IPS DF 19.7 (cell line): Measurements from ENCODE around the gene HEMGN.

Experiments used
- DNase-seq: peaks from one replicate; pipeline ENCODE4 v3.0.0-alpha.2; 2013; ENCODE audit warnings: low read depth, low spot score

HEMGN gene

GRCh38 chr9:97928986-97929604, 8.9 kb downstream of the HEMGN start:
- no peak for DNase-seq

GRCh38 chr9:97925497-97926334, 12.3 kb downstream of the HEMGN start:
- no peak for DNase-seq

- no peak for DNase-seq
These were observed 13.6 kb downstream of the HEMGN start for GRCh38 chr9:97924386-97924785.

DNA sequence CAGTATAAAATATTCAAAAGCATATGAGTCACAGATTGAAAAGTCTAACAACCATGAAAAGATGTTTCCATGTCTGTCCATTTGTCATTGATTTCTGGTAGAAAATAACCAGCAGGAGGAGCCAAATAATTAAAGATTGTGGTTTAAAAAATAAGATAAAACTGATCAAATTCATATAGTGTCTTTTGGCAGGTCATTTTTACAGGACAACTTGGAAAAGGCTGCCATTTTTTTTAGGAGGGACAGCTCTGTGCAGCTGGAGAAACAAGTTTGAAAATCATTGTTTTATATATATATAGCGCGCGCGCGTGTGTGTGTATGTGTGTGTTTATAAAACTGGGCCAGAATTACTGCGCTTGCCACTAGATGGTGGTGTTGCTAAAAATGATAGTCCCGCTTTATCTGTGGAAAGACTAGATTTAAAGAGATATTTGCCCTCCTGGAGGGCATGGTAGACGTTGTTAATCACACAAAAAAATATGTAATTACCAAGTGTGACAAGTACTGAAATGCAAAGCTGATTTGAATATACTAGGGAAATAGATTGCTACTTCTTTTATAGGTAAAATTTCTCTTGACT, 14.4 kb downstream of the HEMGN start:
- no peak for DNase-seq

GRCh38 chr9:97921959-97922724, 15.8 kb downstream of the HEMGN start, which contains the start of gene TRMO:
TRMO (minus strand) TSS chr9:97922500; CDS start chr9:97922493, 7 bp downstream.
- peak; percentile 82 for DNase-seq

- DNase-seq, result no peak
These were observed 18.7 kb downstream of the HEMGN start for GRCh38 chr9:97919217-97919813.

GRCh38 chr9:97918611-97919010, 19.4 kb downstream of the HEMGN start:
- DNase-seq, result no peak

GRCh38 chr9:97911970-97912369, 26.0 kb downstream of the HEMGN start:
- no peak for DNase-seq

- no peak for DNase-seq
These were observed 26.4 kb downstream of the HEMGN start for GRCh38 chr9:97911528-97911927.

DNA sequence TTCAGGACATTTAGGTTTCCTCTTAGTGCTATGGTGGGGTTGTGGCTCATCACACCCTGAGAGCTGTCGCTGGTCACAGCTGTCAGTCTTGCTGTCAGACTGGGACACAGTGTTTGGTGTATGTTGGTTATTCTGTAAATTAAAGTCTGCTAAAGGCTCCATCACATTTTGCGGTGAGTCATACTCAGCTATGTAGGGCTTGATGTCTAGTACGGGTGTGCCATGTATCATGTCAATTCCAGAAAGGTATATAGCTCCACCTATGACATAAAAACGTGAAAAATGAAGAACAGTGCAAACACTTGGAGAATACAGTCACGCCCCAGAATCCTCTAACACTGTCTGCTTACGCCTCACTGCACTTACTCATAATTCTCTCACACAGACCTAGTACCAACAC, 27.6 kb downstream of the HEMGN start:
- no peak for DNase-seq

- DNase-seq, result no peak
These were observed 29.3 kb downstream of the HEMGN start for GRCh38 chr9:97908705-97909104.

DNA sequence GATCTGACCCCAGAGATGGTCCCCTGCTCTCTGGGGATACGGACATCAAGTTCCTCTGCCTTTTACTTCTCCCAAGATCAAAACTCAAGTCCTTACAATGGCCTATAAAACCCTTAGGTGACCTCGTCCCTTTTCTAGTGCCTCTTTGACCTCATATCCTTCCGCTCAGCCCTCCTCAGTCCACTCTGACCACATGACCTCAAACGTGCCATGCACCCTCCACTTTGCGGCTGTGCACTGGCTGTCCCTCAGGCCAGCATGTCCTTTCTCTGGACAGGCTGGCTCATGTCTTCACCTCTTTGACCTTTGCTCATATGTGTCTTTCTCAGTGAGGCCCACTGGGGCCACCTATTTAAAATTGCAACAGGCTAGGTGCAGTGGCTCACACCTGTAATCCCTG, 30.3 kb downstream of the HEMGN start:
- no peak for DNase-seq

- DNase-seq, result no peak
These were observed 30.9 kb downstream of the HEMGN start for GRCh38 chr9:97907046-97907445.

DNA sequence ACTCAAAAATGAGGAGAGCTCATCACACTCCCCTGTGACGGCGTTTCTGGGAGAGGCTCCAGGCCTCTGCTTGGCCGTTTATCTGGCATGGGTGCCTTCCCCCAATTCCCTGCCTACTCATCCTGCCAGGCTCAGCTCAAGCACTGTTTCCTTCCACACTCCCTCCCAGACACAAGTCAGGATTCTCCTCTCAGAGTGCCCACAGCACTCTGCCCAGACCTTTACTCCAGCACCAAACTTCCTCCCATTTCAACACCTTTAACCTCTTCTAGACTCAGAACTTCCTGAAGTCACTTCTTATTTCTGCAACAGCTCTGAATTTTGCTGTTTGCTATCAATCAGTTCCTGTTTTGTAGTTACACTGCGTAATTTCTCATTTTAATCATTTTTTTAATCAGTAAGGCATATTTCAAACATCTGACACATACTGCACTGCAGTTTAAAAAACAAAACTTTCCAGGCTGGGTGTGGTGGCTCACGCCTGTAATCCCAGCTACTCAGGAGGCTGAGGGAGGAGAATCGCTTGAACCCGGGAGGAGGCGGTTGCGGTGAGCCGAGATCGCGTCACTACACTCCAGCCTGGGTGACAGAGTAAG, 31.6 kb downstream of the HEMGN start:
- DNase-seq, result no peak

DNA sequence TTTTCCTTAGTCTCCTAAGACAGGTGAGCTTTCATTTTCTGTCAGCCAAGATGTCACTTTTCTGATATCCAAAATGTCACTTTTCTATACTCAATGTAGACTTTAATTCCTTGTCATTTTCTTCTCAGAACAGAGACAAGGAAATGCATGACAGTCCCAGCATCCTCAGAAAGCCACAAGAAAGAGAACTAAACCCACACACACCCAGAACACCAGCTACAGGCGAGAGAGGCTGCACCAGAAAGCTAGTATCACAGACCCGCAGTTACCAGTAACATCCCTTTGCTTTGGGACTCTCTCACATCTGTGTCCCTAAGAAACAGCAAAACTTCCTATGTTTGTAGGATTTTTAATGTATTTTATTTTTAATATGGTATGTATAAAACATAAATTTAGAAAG, 32.7 kb downstream of the HEMGN start:
- DNase-seq, result no peak

GRCh38 chr9:97904725-97905124, 33.2 kb downstream of the HEMGN start:
- DNase-seq, result no peak

GRCh38 chr9:97903177-97903576, 34.8 kb downstream of the HEMGN start:
- DNase-seq, result no peak

DNA sequence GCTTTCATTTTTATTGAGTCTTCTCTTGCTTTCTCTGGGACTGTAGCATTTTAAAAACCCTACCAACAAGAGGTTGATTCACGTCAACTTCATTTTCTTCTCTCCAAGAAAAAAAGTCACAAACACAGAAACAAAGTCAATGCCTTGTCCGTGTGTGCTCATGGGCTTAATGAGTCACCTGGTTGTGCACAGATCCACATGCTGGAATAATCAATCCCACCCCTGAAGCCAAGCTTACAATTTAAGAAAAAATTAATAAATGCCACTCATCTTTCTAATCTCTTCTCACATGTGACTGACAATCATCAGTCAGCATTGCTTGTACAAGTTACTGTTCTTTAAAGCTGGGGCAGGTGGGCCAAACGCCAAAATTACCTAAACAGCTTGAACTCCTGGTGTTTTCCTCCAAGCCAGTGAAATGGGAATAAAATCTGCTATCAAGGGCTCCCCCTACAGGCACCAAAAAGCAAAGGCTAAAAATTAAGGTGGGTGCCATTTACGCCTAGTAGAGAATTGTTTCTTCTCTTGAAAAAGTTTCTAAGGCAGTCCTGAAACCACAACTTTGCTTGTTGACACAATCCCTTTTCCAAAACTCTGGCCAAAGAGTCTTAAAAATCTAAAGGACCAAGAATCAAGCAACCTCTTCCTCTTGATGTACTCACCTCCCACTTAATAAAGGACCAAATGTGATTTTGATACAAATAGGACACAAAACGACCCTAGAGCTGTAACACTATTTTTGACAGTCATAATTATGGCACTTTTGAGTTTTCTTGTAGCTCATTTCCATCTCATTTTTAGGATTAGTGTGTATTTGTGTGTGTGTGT, 37.0 kb downstream of the HEMGN start:
- DNase-seq, result no peak

DNA sequence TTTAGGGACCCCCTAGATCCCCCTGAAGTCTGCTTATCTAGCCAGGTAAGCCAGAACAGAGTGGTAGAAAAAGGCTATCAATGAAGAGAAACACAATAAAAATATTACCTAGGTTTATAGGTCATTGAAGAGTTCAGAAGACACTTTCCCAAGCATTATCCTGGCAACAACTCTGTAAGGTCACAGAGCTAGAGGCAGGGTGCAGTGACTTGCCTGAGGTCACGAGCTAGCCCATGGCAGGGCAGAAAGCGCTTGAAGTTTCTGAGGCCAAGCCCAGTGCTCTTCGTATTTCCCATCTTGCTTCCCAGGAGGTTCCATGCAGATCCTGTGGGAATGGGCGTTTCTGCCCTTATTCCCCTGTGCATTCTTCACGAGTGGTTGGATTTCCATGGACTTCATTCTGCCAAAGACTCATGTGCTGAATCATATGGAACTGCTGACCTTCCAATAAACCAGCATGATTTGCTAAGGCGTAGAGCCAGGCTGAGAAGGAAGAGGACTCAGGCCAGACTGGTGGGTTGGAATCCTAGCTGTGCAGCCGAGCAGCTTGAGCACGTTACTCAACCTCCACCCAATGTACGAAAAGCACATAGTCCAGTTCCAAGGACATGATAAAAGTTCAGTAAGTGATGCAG, 37.8 kb downstream of the HEMGN start:
- DNase-seq, result no peak
